ENCODE results near the gene DYSF.

The DYSF gene

GRCh38 chr2:71577209-71577608 is 123.8 kb downstream of the DYSF start:
- no peak for DNase-seq (ENCODE audit: low read depth)
- TF ChIP-seq CTCF (IDR thresholded peaks at IDR 0.05; ENCODE audit: low read length, missing control alignments), result no peak
- H3K4me3 ChIP-seq (replicated peaks; ENCODE audit: low read depth, low read length), result no peak overlapping the region

- no peak overlapping the region for H3K4me3 ChIP-seq (replicated peaks; ENCODE audit: low read depth, low read length)
- peak; percentile 55 for DNase-seq (ENCODE audit: low read depth)
- no peak for TF ChIP-seq CTCF (IDR thresholded peaks at IDR 0.05; ENCODE audit: low read length, missing control alignments)
Observed at GRCh38 chr2:71578767-71579342, 125.5 kb downstream of the DYSF start.

GRCh38 chr2:71581026-71581425 is 127.7 kb downstream of the DYSF start:
- DNase-seq (ENCODE audit: low read depth), result no peak
- no peak for TF ChIP-seq CTCF (IDR thresholded peaks at IDR 0.05; ENCODE audit: low read length, missing control alignments)
- no peak overlapping the region for H3K4me3 ChIP-seq (replicated peaks; ENCODE audit: low read depth, low read length)

- TF ChIP-seq CTCF (IDR thresholded peaks at IDR 0.05; ENCODE audit: low read length, missing control alignments), result no peak
- DNase-seq (ENCODE audit: low read depth), result no peak
- H3K4me3 ChIP-seq (replicated peaks; ENCODE audit: low read depth, low read length), result no peak overlapping the region
Observed at GRCh38 chr2:71583876-71584275, 130.5 kb downstream of the DYSF start.

- TF ChIP-seq CTCF (IDR thresholded peaks at IDR 0.05; ENCODE audit: low read length, missing control alignments), result no peak
- no peak overlapping the region for H3K4me3 ChIP-seq (replicated peaks; ENCODE audit: low read depth, low read length)
- no peak for DNase-seq (ENCODE audit: low read depth)
Observed at GRCh38 chr2:71586471-71586870, 133.1 kb downstream of the DYSF start.

- H3K4me3 ChIP-seq (replicated peaks; ENCODE audit: low read depth, low read length), result no peak overlapping the region
- DNase-seq (ENCODE audit: low read depth), result no peak
- TF ChIP-seq CTCF (IDR thresholded peaks at IDR 0.05; ENCODE audit: low read length, missing control alignments), result no peak
Observed at GRCh38 chr2:71587509-71588073, 134.2 kb downstream of the DYSF start.
